GM13977 (cell line): ENCODE results near the gene RMND5B.
A peak's percentile ranks its signal among the peaks of the same experiment; 100 is the strongest.

Experiments
- DNase-seq: peaks from one replicate; pipeline ENCODE4 v3.0.0; 2012; ENCODE audit warnings: low spot score
- in situ Hi-C: fragments of 300-500 bp; cut with MboI; formaldehyde crosslinking; loops from one replicate; pipeline ENCODE4 v1.12.0; 2022; ENCODE audit warnings: low sequenced_read_pairs, low pct_unique_long_range_greater_than_20kb, mixed read lengths, inconsistent platforms; ENCODE audit not compliant: unreplicated experiment
- TF ChIP-seq, protein P1 (sequence below): IDR thresholded peaks from 2 replicates; pipeline ENCODE4 v1.5.1; 2012; ENCODE audit warnings: mild to moderate bottlenecking, control low read depth; ENCODE audit not compliant: insufficient read depth; ENCODE audit errors: extremely low read depth, missing control alignments

Gene RMND5B

DNA sequence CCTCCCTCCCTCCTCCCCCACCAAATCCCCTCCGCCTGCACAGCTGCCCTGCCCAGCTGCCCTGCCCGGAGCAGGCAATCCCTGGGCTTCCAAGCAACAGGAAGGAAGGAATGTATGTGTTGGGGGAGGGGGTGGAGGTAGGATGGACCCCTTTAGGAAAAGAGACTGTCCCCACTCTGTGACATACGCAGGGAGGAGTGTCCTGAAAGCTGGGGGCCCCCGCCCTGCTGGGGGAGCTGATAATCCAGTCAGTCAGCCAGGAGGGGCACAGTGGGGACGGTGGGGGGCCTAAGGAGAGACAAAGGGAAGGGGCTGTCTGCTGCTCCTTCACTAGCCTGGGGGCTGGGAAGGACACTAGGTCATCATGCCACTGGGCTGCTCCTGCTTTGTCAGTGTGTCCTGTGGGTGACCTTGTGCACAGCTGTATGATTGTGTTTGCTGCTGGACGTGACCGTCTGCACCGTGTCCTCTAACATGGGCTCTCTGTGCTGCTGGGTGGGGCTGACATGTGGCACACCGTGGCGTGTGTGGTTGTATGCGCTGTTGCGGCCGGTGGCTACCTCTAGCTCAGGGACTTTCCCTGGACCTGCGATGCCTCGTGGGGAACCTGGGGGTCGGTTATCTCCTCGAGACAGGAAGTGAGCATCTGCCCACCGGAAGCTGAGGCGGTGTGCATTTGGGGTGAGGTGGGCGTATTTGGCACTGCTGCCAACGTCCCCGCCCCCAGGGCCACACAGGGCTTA, 14.5 kb upstream of the RMND5B start:
- peak; percentile 75 for DNase-seq
- in situ Hi-C loops = no loop called here
- TF ChIP-seq, protein P1, sequence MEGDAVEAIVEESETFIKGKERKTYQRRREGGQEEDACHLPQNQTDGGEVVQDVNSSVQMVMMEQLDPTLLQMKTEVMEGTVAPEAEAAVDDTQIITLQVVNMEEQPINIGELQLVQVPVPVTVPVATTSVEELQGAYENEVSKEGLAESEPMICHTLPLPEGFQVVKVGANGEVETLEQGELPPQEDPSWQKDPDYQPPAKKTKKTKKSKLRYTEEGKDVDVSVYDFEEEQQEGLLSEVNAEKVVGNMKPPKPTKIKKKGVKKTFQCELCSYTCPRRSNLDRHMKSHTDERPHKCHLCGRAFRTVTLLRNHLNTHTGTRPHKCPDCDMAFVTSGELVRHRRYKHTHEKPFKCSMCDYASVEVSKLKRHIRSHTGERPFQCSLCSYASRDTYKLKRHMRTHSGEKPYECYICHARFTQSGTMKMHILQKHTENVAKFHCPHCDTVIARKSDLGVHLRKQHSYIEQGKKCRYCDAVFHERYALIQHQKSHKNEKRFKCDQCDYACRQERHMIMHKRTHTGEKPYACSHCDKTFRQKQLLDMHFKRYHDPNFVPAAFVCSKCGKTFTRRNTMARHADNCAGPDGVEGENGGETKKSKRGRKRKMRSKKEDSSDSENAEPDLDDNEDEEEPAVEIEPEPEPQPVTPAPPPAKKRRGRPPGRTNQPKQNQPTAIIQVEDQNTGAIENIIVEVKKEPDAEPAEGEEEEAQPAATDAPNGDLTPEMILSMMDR = no peak

DNA sequence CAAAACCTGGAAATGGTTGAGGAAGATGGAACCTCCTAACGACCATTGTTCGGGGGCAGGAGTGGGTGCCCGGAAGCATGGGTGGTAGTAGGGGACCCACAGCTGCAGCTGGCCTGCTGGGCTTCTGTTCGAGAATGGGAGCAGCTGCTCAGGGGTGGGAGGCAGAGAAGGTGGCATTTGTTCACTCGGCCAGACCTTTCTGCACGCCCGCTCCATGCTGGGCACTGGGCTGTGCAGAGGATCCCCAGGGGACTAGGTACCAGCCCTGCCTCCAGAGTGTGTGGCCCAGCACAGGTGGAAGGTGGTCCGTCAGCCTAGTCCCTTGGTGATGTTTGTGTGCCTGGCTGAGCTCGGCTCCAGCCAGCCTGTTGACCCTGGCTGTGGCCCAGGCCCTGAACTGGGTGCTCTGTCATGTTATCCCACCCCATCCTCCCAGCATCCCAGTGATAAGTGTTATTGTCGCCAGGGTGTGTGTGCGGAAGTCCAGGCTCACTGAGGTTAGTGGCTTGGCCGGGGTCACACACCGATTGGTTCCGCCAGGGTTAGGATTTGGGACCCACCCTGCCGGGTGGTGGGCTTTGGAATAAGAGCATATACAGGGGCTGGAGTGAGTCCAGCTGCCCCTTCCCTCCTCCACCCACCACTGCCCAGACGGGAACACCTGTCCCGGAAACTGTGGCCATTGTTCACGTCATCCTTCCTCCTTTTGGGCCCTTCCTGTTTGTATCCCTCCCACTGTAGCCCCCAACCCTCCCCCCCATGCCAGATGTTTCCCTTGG, 12.7 kb upstream of the RMND5B start:
- TF ChIP-seq, protein P1 = no peak
- no peak for DNase-seq
- in situ Hi-C loops = no loop called here

DNA sequence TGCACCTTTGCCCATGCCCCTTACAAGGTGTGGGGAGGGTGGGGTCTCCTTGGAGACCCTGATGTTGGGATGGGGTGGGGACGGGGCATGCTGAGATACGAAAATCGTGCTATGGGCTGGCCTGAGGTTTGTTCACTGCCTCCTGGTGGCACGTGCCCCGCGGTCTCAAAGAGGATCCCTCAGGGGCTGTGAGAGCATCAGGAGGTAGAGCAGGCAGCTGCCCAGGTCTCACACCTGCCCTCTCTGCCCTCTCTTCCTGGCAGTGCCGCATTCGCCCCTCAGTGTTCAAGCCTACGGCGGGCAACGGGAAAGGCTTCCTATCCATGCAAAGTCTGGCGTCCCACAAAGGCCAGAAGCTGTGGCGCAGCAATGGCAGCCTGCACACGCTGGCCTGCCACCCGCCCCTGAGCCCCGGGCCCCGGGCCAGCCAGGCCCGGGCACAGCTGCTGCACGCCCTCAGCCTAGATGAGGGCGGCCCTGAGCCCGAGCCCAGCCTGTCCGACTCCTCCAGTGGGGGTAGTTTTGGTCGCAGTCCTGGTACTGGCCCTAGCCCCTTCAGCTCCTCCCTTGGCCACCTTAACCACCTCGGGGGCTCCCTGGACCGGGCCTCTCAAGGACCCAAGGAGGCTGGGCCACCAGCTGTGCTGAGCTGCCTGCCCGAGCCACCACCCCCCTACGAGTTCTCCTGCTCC, 10.8 kb upstream of the RMND5B start:
- TF ChIP-seq, protein P1 = no peak
- in situ Hi-C loops = no loop called here
- no peak for DNase-seq

DNA sequence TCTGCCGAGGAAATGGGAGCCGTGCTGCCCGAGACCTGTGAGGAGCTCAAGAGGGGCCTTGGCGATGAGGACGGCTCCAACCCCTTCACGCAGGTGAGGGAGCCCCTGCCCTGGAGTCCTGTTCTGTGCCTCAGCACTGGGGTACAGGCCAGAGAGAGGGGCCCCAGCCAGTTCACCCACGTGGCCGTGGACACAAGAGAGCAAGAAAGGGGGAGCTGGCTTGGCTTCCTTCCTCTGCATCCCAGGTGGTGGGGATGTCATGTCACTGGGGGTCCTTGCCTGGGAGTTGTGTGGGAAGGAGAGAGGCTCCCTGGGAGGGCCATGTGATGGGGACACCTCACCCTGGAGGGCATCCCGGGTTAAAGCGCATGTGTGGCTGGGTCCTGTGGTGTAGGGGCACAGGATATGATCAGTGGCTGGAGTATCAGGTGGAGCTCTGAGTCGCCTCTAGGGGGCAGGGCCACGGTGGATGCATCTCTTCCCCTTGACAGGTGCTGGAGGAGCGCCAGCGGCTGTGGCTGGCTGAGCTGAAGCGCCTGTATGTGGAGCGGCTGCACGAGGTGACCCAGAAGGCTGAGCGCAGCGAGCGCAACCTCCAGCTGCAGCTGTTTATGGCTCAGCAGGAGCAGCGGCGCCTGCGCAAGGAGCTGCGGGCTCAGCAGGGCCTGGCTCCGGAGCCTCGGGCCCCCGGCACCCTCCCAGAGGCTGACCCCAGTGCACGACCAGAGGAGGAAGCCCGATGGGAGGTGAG, 10.0 kb upstream of the RMND5B start:
- DNase-seq = peak; percentile 94
- TF ChIP-seq, protein P1 = peak; percentile 79
- in situ Hi-C loops = no loop called here

DNA sequence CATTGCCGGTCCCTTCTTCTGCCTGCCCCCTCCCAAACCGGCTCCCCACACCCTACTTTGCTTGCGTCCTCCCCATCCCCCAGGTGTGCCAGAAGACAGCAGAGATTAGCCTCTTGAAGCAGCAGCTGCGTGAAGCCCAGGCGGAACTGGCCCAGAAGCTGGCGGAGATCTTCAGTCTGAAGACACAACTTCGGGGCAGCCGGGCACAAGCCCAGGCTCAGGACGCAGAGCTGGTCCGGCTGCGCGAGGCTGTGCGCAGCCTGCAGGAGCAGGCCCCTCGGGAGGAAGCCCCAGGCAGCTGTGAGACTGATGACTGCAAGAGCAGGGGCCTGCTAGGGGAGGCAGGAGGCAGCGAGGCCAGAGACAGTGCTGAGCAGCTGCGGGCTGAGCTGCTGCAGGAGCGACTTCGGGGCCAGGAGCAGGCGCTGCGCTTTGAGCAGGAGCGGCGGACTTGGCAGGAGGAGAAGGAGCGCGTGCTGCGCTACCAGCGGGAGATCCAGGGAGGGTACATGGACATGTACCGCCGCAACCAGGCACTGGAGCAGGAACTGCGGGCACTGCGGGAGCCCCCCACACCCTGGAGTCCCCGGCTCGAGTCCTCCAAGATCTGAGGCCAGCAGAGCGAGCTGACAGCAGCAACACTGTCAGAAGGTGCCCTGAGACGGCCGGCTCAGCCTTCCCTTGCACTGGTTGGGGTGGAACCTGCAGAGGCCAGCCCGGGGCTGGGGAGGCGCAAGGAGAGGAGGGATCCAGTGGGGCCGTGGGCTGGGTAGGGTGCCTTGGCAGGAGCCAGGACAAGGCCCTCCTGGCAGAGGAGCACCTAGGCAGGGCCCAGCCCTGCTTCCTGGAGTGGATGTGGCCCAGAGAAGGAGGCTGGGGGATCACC, 9.2 kb upstream of the RMND5B start:
- in situ Hi-C loops = no loop called here
- TF ChIP-seq, protein P1 = no peak
- DNase-seq = no peak
